HG03521 (cell line): Measurements from ENCODE around the gene GJB2.
A peak's percentile ranks its signal among the peaks of the same experiment; 100 is the strongest.

Source experiments
- ATAC-seq: cut with Tn5 transposase; IDR thresholded peaks from one replicate; pipeline ENCODE4 v1.9.1; 2021; ENCODE audit warnings: mild to moderate bottlenecking, moderate library complexity; ENCODE audit not compliant: unreplicated experiment

GJB2 gene

DNA sequence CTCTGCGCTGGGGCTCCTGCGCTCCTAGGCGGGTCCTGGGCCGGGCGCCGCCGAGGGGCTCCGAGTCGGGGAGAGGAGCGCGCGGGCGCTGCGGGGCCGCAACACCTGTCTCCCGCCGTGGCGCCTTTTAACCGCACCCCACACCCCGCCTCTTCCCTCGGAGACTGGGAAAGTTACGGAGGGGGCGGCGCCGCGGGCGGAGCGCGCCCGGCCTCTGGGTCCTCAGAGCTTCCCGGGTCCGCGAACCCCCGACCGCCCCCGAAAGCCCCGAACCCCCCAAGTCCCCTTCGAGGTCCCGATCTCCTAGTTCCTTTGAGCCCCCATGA, at the start of gene GJB2:
Gene GJB2 (minus strand): TSS at position 103 of the 326 bp plus-strand sequence. CDS start 3,357 bp downstream, outside the sequence.
- no peak for ATAC-seq

DNA sequence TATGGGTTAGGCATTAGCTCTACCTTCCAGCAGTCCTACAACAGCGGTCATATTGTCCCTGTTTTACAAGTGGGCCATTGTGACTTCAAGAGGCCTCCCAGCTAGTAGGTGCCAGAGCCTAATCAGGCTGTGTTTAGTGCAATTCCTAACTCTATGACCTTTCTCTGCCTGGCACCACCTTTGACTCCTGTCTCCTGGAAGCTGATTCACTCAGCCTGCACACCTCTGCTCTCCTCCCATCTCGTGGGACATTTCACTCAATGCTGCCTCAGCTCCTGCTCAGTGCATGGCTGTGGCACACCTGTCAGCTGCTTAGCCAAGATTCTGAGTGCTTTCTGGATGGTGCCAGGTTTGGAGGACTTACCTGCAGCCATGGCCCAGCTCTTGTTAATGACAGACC, 48.9 kb upstream of the GJB2 start:
- no peak for ATAC-seq

DNA sequence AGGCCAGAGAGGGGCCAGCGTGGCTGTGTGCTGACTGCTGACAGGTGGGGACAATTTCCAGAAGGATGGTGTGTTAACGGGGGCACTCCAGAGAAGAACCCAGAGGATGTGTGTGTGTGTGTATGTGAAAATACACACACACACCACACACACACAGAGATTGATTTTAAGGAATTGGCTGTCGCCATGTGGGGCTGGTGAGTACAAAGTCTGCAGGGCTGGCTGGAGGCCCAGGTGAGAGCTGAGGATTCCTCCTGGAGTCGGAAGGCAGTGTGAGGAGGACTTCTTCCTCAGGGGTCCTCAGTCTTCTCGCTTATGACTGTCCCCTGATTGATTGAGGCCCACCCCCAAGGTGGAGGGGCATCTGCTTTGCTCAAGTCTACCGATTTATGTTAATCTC, 47.0 kb upstream of the GJB2 start:
- no peak for ATAC-seq

DNA sequence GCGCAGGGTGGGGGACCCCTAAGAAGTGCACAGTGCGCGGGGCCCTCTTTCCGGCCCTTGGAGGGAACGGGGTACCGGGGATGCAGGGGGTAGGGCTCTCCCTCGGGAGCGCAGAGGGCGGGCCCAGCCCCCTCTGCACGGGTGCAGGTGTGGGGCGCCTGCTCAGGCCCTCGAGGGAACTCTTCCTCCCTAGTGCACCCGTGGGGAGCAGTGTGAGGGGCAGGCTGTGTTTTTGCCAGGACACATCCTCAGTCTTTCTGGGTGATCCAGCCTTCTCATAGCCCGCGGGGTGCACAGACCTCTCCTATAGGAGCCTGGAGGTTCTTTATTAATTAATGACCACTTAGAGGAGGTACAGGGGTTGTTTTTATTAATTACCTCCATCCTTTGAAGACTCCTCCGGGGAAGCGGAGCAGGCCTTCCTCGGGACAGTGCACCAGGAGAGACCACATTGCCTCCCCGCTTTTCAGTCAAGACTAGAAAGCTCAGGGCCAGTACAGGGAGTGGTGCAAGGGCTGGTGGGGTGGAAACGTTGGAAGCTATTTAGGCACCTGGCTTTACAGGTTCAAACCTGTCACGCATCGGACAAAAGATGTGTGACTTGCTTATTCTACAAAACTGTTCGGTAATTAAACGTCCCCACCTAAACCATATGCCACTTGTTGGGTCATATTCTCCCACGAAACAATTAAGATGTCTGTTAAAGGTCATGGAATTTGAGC, 40.0 kb upstream of the GJB2 start:
- no peak for ATAC-seq

DNA sequence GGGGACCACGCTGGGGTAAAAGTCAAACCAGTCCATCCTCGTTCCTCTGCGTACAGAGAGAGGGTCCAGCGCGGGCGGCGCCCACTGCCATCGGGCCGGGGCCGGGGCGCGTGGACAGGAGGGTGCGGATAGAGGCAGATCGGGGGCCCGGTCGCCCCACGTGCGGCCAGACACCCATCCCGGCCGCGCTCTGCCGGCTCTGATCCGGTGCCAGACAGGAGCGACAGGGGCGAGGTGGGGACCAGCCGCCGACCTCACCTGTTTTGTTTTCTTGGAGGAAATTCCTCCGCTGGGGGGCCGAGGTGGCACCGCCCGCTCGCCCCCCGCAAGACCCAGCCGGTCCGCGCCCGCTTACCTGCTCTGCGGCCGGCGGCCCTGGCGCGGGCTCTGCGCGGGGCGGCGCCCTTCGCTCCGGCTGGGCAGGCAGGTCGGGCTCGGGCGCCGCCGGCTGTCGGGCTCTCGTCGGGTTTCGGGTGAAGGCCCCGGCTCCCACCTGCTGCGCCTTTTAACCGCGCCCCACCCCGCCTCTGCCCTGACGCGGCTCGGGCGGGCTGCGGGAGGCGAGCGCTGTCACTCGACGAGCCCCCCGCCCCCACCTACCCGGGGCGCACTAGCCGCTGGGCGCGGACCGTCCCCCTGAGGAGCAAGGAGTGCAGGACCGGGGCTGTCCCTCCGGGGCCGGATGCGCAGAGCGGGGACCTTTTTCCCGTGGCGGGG, 39.3 kb upstream of the GJB2 start, which contains the start of gene GJB6:
Gene GJB6 (minus strand): TSS at position 481 of the 717 bp plus-strand sequence. CDS start 8,839 bp downstream, outside the sequence.
- ATAC-seq = no peak

DNA sequence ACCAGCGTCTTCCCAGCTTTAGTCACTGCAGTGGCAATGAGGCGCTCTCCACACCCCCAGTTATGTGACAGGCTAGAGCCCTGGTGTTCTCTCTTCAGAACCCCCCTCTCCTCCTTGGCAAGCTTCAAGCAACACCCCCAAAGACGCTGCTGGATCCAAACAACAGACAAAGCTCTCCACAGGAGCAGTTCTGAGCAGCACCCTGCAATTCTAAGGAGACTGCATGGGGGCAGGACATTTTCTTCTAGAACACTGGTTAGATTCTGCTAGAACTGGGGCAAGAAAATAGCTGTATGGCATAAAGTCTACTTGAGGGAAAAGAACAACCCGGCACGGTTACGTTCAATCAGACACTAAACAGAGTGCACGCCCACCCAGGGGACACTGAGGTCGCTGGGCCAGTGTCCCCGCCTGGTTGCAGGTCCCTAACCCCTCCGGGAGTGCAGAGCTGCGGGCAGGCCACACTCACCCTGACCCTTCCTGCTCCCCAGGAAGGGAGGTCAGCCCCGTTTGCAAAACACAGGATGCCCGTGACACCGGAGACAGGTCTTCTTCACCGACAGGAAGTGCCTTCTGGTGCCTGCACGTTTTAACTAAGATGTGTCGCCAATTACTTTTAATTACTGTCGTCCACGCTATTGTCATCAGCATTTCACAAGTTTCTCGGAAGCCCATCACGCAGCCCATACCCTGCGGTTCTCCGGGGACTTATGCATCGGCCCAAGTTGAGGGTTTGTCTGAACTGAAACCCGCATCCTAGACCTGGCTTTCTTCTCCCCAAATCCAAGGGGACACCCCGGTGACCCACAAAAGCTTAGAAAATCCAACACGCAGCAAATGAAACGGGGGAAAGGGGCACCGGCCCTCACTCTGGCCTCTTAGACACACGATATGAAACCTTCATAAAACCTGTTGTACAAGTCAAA, 38.4 kb upstream of the GJB2 start:
- ATAC-seq = no peak

DNA sequence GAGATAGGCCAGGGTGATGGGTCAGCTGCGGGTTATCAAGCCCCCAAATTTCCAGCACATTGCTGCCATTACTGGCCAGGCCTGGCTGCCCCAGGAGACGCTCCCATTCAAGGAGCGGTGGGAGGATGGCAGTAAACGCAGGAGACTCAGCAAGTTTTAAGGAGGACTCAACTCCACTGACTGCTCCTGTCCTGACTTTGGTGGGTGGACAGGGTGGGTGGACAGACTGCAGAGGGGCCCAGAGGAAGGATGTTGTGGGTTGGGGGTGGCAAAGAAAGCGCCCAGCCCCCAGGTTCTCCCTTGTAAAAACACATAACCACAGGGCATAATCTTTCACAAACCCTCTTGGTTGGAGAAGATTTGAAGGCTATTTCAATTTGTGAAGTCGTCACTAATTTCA, 35.0 kb upstream of the GJB2 start:
- no peak for ATAC-seq

DNA sequence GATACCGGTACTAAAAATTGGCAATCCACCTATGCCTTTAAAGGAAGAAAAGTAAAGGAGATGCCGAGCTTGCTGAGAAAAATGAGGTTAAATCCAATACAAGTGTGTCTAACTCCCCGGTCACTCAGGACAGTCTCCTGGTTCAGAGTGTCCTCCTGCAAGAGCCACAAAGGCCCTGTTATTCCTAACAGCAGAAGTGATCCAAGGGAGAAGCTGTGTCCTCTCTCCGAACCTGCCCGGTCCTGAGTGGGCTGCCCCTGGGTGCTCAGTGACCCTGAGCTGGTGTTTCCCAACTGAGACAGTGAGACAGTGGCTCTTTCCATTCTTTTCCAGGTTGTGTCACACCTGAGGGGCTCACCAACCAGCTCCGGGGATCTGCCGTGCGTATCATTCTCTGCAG, 34.5 kb upstream of the GJB2 start:
- no peak for ATAC-seq

DNA sequence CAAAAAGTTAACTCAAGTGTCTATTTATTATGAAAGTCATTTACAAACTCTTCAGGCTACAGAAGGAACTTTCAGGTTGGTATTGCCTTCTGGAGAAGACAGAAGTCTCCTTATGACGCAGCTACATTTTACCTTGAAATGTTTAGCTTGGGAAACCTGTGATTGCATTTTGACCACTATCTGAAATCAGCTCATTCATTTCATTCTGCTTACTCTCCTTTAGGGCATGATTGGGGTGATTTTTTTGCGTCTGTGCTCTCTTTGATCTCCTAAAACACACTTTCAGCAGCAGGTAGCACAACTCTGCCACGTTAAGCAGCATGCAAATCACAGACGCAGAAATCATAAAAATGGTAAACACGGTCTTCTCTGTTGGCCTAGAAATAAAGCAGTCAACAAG, 29.8 kb upstream of the GJB2 start:
- no peak for ATAC-seq

DNA sequence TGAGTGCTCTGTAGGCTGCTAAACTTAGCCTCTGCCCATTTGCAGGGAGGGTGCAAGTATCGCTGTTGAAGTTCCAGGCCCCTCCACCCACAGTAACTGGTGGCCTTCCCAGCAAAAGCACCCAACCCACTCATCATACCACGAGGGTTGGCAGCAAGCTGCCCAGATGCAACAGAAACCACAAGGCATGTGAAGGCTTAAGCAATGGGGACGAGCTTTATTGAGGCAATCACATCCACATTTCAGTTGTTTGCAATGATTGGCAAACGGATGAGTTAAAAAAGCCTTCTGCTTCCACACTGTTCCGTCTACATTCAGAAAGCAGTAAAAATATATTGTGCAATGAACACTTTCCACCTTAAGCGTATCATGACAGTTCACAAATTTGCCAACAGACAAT, 29.0 kb upstream of the GJB2 start:
- ATAC-seq = no peak

DNA sequence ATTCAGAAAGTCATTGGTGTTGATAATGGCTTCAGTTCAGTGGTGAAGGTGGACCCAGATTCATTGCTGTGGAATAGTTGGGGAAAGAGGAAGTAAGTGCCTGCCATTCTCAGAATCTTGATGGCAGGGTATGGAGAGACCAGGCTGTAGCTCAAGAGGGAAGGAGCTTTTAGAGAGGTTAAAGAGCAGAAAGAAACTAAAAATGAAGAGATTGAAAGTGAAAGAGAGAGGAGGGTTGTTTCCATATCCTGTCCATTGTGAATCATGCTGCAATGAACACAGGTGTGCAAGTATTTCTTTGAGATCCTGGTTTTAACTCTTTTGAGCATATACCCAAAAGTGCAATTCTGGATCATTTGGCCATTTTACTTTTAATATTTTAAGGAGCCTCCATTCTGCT, 26.8 kb upstream of the GJB2 start:
- peak; percentile 91 for ATAC-seq

DNA sequence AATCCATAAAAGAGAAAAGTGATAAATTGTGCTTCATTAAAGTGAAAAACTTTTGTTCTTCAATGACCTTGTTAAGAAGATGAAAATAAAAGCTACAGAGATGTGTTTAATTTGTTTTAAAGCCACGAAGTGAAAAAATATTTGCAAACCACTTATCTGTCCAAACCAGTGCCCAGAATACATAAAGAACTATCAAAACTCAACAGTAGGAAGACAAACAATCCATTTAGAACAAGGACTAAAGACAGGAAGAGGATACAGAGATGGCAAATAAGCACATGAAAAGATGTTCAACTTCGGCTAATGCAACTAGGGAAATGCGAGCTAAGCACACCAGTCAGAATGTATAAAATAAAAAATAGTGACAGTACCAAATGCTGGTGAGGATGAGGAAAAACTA, 24.4 kb upstream of the GJB2 start:
- no peak for ATAC-seq

DNA sequence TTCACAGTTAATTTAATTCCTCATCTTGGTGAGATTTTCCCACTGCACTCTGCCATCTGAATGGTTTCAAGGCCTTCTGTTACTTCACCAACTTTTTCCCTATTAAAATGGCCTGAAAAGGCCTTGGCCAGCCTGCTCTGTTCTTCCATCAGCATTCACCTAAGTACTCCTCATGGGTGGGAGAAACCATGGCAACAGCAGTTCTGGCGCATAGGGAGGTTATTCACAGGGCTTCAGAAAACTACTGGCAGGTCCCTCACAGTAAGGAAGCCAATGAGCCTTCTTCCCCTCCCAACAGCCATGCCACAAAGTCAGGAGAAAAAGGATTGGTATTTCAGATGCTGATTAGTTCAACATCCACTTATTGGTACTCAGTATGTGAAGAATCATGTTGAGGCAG, 17.2 kb upstream of the GJB2 start:
- no peak for ATAC-seq

DNA sequence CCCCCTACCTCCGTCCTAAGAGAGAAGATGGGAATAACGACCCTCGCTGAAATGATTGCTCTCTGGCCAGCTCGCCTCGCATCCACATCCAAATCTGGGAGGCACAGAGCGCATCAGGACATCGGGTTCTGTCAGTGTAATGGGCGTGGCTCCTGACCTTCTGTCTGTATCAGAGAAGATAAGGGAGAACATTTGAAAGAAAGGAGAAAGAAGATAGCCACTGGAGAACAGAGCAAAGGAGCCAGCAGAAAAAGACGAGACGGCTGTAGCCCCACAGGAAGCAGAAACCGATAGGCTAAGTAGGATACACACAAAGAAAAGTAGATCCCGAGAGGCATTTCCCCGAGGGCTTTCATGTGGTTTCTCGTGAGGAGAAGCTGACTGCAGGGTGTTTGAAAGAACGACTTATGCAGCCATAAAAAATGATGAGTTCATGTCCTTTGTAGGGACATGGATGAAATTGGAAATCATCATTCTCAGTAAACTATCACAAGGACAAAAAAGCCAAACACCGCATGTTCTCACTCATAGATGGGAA, 14.0 kb upstream of the GJB2 start:
- ATAC-seq = no peak

DNA sequence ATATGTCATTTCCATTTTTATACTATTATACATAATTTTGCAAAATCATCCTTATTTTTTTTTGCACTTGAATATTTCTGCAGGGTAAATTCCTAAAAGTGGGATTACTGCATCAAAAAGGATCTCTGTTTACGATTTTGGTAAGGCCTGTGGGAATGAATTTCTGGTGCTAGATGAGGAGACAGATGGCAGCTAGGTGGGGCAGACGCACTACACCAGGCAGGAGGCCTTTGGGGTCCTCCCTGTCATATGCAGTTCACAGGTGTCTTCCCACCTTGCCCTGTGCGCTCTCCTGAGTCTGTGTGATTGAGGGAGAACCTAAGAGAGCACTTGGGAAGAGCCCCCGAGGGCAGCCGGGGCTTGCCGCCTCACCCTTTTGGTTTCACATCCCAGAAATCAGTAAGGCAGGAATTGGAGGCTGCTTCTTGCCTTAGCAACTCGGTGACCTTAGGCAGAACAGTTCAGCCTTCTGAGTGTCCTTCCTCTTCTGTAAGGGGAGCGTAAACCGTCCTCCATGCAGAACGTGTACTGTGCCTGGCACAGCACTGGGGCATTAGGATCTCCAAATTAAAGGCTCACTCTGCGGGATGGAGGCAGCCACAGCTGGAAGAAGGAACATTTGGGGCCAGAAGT, 13.4 kb upstream of the GJB2 start:
- no peak for ATAC-seq

DNA sequence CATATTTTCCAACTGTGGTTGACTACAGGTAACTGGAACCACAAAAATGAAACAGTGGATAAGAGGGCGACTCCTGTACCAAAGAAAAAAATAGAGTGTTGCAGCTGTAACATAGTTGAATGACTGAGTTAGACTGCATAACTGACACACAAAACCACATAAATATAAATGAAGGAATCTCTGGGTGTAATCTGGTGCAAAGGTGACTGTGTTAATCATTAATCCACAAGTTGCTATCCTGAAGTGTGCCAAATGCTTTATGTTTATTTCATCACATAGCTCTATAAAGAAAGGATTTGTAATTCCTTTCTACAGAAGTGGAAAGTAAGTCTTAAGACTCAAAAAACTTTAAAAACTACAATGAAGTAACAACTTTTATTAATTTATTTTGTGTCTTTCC, 6.0 kb upstream of the GJB2 start:
- no peak for ATAC-seq

DNA sequence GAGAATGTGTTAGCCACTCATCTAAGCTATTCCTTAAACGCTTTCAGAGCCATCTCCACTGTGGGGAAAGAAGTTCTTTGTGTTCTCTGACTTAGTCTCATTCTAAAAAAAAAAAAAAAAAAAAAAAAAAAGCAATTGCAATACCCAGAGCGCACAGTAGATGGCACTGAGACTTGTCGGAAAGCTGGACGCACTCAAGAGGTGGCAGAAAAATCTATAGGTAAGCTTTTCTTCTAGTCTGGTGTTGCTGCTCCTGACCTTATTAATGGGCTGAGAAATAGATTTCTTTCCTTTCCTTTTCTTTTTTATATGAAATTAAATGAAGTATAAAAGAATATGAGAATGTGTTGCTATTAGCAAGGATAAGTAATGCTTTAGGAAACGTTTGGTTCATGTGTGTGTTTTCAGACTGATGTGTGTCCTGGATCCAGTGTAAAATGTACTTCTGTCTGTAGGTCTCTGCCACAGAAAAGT, 4.7 kb upstream of the GJB2 start:
- no peak for ATAC-seq

DNA sequence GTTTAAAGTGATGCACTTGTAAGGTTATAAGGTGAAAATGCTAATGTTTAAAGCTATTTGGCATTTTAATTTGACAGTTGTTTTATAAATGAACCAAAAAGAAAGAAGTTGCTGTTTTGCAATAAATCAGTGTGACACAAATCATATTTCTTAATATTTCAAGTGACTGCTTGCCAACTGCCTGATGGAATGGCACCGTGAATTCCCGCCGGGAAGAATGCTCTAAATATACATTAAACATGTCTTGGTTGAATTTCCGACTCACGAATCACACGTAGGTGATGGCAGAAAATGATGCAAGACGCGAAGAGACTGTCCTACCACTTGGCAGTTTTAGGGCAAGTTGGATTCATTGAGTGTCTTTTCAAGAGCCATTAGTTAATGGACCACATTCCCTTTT, 3.1 kb upstream of the GJB2 start:
- no peak for ATAC-seq

DNA sequence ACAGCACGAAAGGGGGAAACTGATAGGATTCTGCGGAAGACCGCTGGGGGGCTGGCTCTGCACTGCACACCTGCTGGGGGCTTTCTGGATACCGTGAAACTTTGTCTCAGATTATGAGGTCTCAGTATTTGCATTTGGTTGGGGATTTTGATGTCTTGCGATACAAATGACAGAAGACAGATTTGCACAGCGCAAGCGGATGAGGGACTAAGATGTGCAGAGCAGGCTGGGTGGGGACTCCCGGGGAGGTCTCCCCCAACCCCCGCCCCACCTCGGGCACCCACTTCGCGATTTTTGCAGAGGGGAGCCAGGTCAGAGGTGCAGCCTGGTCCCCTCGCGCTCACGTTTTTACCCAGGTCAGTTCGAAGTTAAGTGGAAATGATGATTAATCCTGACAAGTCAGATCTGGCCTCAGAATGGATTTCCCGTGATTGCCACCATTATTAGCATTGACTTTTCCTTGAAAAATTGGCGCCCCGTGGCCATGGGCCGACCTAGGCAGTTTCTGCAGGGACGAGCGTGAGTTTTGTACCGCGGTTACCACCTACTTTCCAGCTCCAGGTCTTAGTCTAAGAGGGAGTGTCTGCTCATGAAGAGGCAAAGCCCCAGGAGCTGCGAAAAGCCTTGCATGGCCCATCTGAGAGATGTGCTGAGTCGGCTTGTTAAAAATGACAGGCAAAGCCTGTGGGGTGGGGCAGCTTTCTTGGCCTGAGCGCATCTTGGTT, 1.3 kb upstream of the GJB2 start:
- ATAC-seq = no peak
